Lung (tissue), 12 donors: ENCODE results near the gene DNAJC30. TPM values are rescaled to one million over a fixed set of nuclear protein-coding genes. Genes with fewer than 3 reads are reported as not detected.
A peak's percentile ranks its signal among the peaks of the same experiment; 100 is the strongest.
"Not testable (repeated sequence)": the region's sequence is repeated elsewhere in the genome, so short reads cannot be mapped to it uniquely, and the experiment has no call there.

Experiments used
- ATAC-seq: fragments of 200-7000 bp; cut with Tn5 transposase; one replicate; pipeline ENCODE4 v1.9.1; 2020; ENCODE audit warnings: moderate number of reproducible peaks; ENCODE audit not compliant: insufficient read depth, low FRiP score
- DNase-seq, 3 donors: peaks; one replicate each; pipeline ENCODE4 v3.0.0-alpha.2; 2013 to 2017
- H3K27ac ChIP-seq, 2 donors: one replicate each; pipeline ENCODE4 v1.5.1; 2013; ENCODE audit warnings: mild to moderate bottlenecking in 2 of 2, moderate library complexity in 2 of 2, control low read depth in 1 of 2, inconsistent platforms in 1 of 2, low read depth in 1 of 2, low read length in 1 of 2
- H3K27me3 ChIP-seq, 3 donors: one replicate each; pipeline ENCODE4 v1.5.1; 2013; ENCODE audit warnings: low read length in 2 of 3; ENCODE audit not compliant: control insufficient read depth in 3 of 3, insufficient read depth in 3 of 3
- H3K36me3 ChIP-seq, 4 donors: one replicate each; pipeline ENCODE4 v1.5.1; 2013; ENCODE audit warnings: low read length in 4 of 4, mild to moderate bottlenecking in 1 of 4, moderate library complexity in 1 of 4; ENCODE audit not compliant: control insufficient read depth in 4 of 4, insufficient read depth in 4 of 4
- H3K4me1 ChIP-seq, 5 donors: one replicate each; pipeline ENCODE4 v1.5.1; 2013; ENCODE audit warnings: low read length in 5 of 5, mild to moderate bottlenecking in 2 of 5, moderate library complexity in 1 of 5; ENCODE audit not compliant: control insufficient read depth in 5 of 5, insufficient read depth in 5 of 5
- H3K4me3 ChIP-seq: one replicate; pipeline ENCODE4 v1.5.1; 2013; ENCODE audit warnings: mild to moderate bottlenecking, control low read depth, moderate library complexity
- H3K9ac ChIP-seq, 2 donors: one replicate each; pipeline ENCODE4 v1.5.1; 2013; ENCODE audit warnings: low read length in 2 of 2, control low read depth in 1 of 2; ENCODE audit not compliant: insufficient read depth in 1 of 2
- H3K9me3 ChIP-seq, 4 donors: one replicate each; pipeline ENCODE4 v1.5.1; 2013; ENCODE audit warnings: low read length in 3 of 4, mild to moderate bottlenecking in 1 of 4, moderate library complexity in 1 of 4; ENCODE audit not compliant: control insufficient read depth in 4 of 4, insufficient read depth in 3 of 4
- CTCF ChIP-seq: IDR thresholded peaks from 2 replicates; pipeline ENCODE4 v1.5.1; 2012; ENCODE audit warnings: mild to moderate bottlenecking; ENCODE audit errors: control extremely low read depth, extremely low read depth
- WGBS, 2 donors: extraction: QIAGEN DNeasy Blood & Tissue Kit; methylation state at CpG; one replicate each; pipeline ENCODE4 v1.1.7; 2013; 5-methylcytosine and 5-hydroxymethylcytosine counted together
- polyA plus RNA-seq, 2 donors: library from polyadenylated mRNA; stranded (reverse); fragments of 200-250 nt; gene quantifications; one replicate each; pipeline ENCODE4 v1.2.1, GENCODE V29; 2013
- total RNA-seq, 2 donors: library from RNA; depleted of rRNA in 1 of 2; stranded (reverse); fragments of >200 nt in 1 of 2; gene quantifications; one replicate each; pipeline ENCODE4 v1.2.1, GENCODE V29; 2014 to 2021
- donor health status: control.
- donor health status: control.
- donor health status: Bipolar disorder and iron deficiency.
- donor health status: healthy.
- donor health status: DM: yes; HTN: yes; CAD: no.

The DNAJC30 gene
- total and polyA plus RNA-seq, 4 donors: 5.3 to 14.4 (median 9.1) TPM

- Histone ChIP-seq H3K9ac (peak overlapping the region; percentile 42 to 55), H3K27me3 (no peaks in the 10 kb centered on the region), H3K4me1 (peaks cover 0 to 11% (median 4%) of the 10 kb centered on the region in 5 donors), H3K4me3 (peak overlapping the region; percentile 64), H3K9me3 (peaks cover 0 to 5% (median 0%) of the 10 kb centered on the region in 4 donors), H3K27ac (no peak overlapping the region), H3K36me3 (peaks cover 0 to 7% (median 2%) of the 10 kb centered on the region in 4 donors)
- DNase-seq: peak; percentile 37 to 60 (median 37)
- TF ChIP-seq CTCF: no peak
- no peak for ATAC-seq
- 2 to 3% methylated on average over 40 to 52 of the region's 52 CpGs for WGBS, 2 donors
Measured at GRCh38 chr7:73668103-73668885, 15.0 kb downstream of the DNAJC30 start.

GRCh38 chr7:73667344-73668102 is 15.7 kb downstream of the DNAJC30 start, which contains the start of gene VPS37D:
VPS37D (plus strand) TSS chr7:73667831; CDS start chr7:73667959, 128 bp downstream.
- ATAC-seq (peak; percentile 93), DNase-seq (peak; percentile 93 to 95 (median 93))
- Histone ChIP-seq H3K9me3 (peaks cover 0 to 7% (median 2%) of the 10 kb centered on the region in 4 donors), H3K27ac (no peak within 1 kb of the TSS), H3K9ac (peak within 1 kb of the TSS; percentile 42 to 55), H3K27me3 (no peaks in the 10 kb centered on the region), H3K4me3 (peak within 1 kb of the TSS; percentile 64), H3K4me1 (peaks cover 0 to 11% (median 4%) of the 10 kb centered on the region in 5 donors), H3K36me3 (peaks cover 0 to 7% (median 2%) of the 10 kb centered on the region in 4 donors)
- 4 to 7% methylated on average over 23 to 79 of the region's 79 CpGs for WGBS, 2 donors
- peak; percentile 83 for TF ChIP-seq CTCF

- Histone ChIP-seq H3K36me3 (no peaks in the 10 kb centered on the region), H3K9me3 (peaks cover 0 to 7% (median 4%) of the 10 kb centered on the region in 4 donors), H3K27me3 (no peaks in the 10 kb centered on the region), H3K4me3 (no peak overlapping the region), H3K4me1 (peaks cover 0 to 2% (median 0%) of the 10 kb centered on the region in 5 donors), H3K9ac (no peak overlapping the region), H3K27ac (no peak overlapping the region)
- ATAC-seq: no peak
- DNase-seq: no peak
- no peak for TF ChIP-seq CTCF
Measured at GRCh38 chr7:73663033-73663432, 20.2 kb downstream of the DNAJC30 start.

GRCh38 chr7:73660594-73660993 is 22.7 kb downstream of the DNAJC30 start:
- H3K9ac ChIP-seq, ATAC-seq, H3K9me3 ChIP-seq, H3K4me3 ChIP-seq, DNase-seq, H3K36me3 ChIP-seq, H3K4me1 ChIP-seq, H3K27me3 ChIP-seq, H3K27ac ChIP-seq: not testable (repeated sequence)
- 50 to 73% methylated on average over 4 of the region's 4 CpGs for WGBS, 2 donors
